Motor neuron (in vitro differentiated cells): ENCODE measurements around the gene ANKRD13B. TPM values are rescaled to one million over a fixed set of nuclear protein-coding genes. Genes with fewer than 3 reads are reported as not detected.

Source experiments
- ATAC-seq, 8 experiments: fragments of 200-7000 bp; cut with Tn5 transposase; replicated peaks in 6 of 8; 2 replicates each; pipeline ENCODE4 v1.8.0; 2021; ENCODE audit warnings: mild to moderate bottlenecking in 8 of 8, moderate library complexity in 8 of 8
- H3K27ac ChIP-seq, 2 donors: fragments of 250-450 bp; sonication (Bioruptor Pico); 2 replicates each; pipeline ENCODE4 v1.9.0; 2021; ENCODE audit warnings: antibody characterized with exemption in 2 of 2, mild to moderate bottlenecking in 2 of 2, moderate library complexity in 1 of 2
- H3K4me1 ChIP-seq, 2 donors: fragments of 250-450 bp; sonication (Bioruptor Pico); replicated peaks in 1 of 2; 2 replicates each; pipeline ENCODE4 v1.6.1; 2021; ENCODE audit warnings: antibody characterized with exemption in 2 of 2, mild to moderate bottlenecking in 2 of 2, moderate library complexity in 1 of 2
- H3K4me3 ChIP-seq, 5 donors: fragments of 250-450 bp; sonication (Bioruptor Pico); 2 replicates each; pipeline ENCODE4 v1.9.0; 2021; ENCODE audit warnings: antibody characterized with exemption in 5 of 5, mild to moderate bottlenecking in 5 of 5, moderate library complexity in 4 of 5
- WGBS, 10 experiments: fragments of 450-650 bp; shearing (Covaris generic); methylation state at CpG; one replicate each; pipeline ENCODE4 v1.0.0; 2022; 5-methylcytosine and 5-hydroxymethylcytosine counted together
- in situ Hi-C, 9 experiments: fragments of 400-800 bp; cut with MboI; loops; one replicate each; pipeline ENCODE4 v1.15.0; 2021; ENCODE audit warnings: low sequenced_read_pairs in 9 of 9, low pct_unique_long_range_greater_than_20kb in 2 of 9; ENCODE audit not compliant: unreplicated experiment in 9 of 9
- total RNA-seq, 8 experiments: library from RNA; unstranded; fragments of 300-600 nt; gene quantifications; 2 replicates each; pipeline versions ENCODE4 v1.2.3 to v1.2.4, GENCODE V29; 2022

The ANKRD13B gene
- total RNA-seq, 8 experiments from 2014 or later, result 8.9 to 24.4 (median 17.8) TPM

DNA sequence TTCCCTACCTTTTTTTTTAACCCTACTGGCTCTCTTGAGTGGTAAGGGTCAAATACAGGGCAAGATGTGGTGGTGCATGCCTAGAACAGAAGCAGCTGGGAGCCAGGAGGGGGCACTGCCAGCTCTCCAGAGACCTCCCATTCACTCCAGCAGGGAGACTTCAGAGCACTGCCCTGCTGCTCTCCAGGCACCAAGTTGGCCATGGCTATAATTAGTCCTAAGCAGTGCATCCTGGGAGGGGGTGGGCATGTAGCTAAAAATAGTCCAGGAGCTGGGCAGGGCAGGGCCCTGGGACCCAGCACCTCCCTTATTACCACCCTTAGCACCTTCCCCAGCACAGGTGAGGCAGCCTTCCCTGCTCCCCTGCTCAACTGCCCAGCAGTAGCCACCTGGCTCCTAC is 26.3 kb downstream of the ANKRD13B start:
- H3K4me1 ChIP-seq, result peaks cover 21 to 23% of the 10 kb centered on the region in 2 donors

DNA sequence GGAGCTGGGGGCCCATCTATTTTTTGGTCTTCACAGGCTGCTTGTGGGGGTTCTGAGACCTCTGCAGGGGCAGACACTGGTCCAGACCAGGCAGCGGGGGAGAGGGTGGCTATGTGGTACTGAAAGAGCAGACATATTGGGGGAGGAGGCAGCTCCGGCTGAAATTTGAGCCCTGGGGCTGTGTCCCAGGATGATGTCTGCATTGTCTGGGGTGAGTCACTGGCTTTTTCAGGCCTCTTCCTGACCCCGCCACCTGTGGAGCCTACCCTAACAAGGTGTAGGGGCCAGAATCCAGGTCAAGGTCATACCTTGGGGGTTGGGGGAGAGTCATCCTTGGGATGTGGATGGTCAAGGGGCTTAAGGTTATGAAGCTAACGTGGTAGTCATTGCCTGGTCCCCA is 27.3 kb downstream of the ANKRD13B start:
- in situ Hi-C loops, result loop anchor here in 1 of 9 experiments (25.0 kb wide), 1 partner anchor 467 kb away; no protein-coding TSS in a partner anchor
- ATAC-seq, result peak in 1 of 8 experiments; percentile 1
- Histone ChIP-seq H3K4me1 (peaks cover 13 to 15% of the 10 kb centered on the region in 2 donors), H3K4me3 (no peak overlapping the region), H3K27ac (no peak overlapping the region)
- WGBS, 10 experiments, result 0 to 100% (median 83%) methylated on average over 1 to 3 of the region's 4 CpGs; no CpG with 5 or more reads in 5 of the 10 experiments

More for the DNA sequence above, 26.3 kb downstream of the ANKRD13B start:
- in situ Hi-C loops, result loop anchor here in 1 of 9 experiments (25.0 kb wide), 1 partner anchor 468 kb away; no protein-coding TSS in a partner anchor
- ATAC-seq, result peak in 1 of 8 experiments; percentile 15
- Histone ChIP-seq H3K27ac (no peak overlapping the region), H3K4me3 (no peak overlapping the region)

DNA sequence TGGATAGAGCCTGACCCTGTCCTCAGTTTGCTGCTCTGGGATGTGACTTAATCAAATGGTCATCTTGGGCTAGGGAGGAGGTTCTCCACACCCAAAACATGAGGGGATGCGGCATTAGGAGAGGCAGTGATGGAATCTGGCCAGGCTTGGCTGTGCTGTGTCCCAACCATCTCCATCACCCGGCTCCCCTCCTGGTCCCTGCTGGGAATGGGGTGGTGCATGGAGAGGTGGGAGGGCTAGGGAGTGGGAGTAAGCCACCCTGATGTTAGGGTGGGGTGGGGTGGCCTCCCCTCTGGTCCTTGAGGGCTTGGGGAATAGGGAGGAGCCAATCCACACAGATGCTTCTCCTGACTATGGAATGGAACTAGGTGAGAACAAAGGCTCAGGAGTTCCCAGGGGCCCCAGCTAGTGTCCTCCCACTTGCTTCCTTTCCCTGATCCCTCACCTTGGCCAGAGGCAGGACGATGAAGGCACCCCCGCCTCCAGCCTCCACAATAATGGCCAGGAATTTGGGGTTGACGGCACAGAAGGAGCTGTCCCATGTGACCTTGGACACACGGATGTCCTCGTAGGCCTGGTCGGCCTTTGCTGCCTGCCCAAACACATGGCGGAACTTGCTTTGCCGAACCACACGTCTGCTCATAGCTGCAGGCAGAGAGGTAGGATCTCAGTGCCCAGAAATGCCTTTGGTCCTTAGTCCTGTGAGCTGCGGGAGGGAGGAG is 28.0 kb downstream of the ANKRD13B start:
- WGBS, 10 experiments, result 93% methylated on average over 3 of the region's 12 CpGs; no CpG with 5 or more reads in 9 of the 10 experiments
- Histone ChIP-seq H3K27ac (no peak overlapping the region), H3K4me1 (peaks cover 10 to 14% of the 10 kb centered on the region in 2 donors), H3K4me3 (no peak overlapping the region)
- in situ Hi-C loops, result loop anchor here in 1 of 9 experiments (25.0 kb wide), 1 partner anchor 466 kb away; no protein-coding TSS in a partner anchor
- no peak for ATAC-seq

DNA sequence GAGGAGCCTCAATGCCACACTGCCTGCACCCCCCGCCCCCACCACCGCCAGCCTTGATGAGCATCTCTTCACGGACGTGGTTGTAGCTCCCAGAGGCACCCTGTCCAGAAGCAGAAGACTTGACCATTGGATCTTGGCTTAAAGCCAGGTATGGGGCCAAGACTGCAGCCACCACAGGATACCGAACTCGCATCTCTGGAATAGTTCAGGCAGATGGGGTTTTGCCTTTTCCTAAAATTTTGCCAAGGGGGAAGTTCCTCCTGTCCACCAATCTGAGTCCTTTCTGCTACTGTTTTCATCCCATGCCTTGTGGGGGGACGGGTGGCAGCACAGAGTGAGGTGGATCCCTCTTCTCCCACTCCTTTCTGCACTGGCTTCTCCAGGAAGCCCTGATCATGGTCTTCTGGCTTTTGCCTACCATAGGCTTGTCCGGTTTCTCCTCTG is 28.8 kb downstream of the ANKRD13B start:
- peak in 1 of 8 experiments; percentile 2 for ATAC-seq
- WGBS, 10 experiments, result 17 to 91% (median 75%) methylated on average over 1 to 5 of the region's 8 CpGs; no CpG with 5 or more reads in 5 of the 10 experiments
- no peak overlapping the region for H3K27ac ChIP-seq
- H3K4me1 ChIP-seq, result peaks cover 6 to 10% of the 10 kb centered on the region in 2 donors
- H3K4me3 ChIP-seq, result no peak overlapping the region
- in situ Hi-C loops, result loop anchor here in 1 of 9 experiments (25.0 kb wide), 1 partner anchor 466 kb away; no protein-coding TSS in a partner anchor

DNA sequence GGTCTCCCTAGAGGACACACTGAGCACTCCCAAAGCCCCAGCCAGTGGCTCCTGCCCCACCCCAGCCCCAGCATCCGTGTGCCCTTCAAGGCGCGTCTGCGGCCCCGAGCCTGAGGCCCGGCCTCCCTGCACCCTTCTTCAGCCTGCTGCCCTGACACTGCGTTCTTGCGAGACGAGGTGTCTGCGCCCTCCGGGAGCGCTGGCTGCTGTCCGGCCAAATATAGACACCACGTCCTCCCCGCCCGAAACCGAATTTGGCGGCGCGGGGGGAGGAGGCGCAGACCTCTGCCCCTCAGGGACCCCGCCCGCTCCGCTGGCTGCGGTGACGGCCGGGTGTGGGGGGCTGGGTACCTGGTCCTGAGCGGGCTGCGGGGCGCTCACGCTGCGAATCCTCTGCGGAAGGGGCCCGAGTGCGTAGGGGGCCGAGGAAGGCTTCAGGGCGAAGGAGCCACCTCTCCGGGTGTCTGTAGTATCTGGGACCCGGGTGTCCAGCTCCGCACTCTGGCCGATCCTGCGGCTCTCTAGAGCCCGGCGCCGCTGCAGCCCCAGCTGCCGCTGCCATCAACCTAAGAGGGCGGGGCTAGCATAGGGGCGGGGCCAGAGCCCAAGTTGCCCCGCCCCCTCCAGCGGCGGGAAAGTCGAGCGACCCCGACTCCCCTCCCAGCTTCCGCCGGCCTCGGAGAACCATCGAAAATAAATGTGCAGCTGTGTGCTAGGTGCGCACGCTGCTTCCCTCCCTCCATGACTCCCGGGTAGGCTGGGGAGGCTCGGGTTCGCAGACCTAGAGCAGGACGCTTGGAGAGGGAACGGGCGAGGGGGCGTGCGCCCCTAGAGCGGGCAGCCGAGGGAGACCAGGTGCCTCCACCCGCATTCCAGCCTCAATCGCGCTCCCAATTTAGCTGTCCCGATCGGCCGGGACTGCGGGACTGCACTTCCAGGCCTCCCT is 29.7 kb downstream of the ANKRD13B start, which contains the start of gene CORO6:
CORO6 (minus strand) TSS at position 576 of the 946 bp plus-strand sequence. CDS start 1,491 bp downstream, outside the sequence.
- peak within 1 kb of the TSS; percentile 38 to 50 (median 45) for H3K4me3 ChIP-seq
- in situ Hi-C loops, result loop anchor here in 1 of 9 experiments (25.0 kb wide), 1 partner anchor 465 kb away; no protein-coding TSS in a partner anchor
- WGBS, 10 experiments, result 0 to 2% methylated on average over 1 to 11 of the region's 77 CpGs; no CpG with 5 or more reads in 8 of the 10 experiments
- peaks cover 2 to 7% of the 10 kb centered on the region in 2 donors for H3K4me1 ChIP-seq
- no peak within 1 kb of the TSS for H3K27ac ChIP-seq
- ATAC-seq, result peak; percentile 34 to 88 (median 84)

DNA sequence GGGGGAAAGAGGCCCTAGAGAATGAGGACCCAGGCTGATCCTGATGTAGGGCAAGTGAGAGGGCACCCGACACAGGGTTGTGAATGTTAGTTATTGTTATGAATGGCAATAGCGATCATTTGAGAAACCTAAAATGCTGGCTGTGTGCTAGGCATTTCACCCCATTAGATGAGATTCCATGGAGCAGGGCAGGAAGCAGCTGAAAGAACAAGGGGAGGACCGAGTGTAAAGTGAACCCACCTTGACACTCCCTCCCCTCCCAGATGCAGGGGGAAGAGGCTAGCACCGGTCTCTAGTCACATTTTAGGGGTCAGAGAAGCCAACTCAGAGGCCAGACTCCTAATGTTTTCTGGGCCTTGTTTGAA is 30.3 kb downstream of the ANKRD13B start:
- H3K4me1 ChIP-seq, result peaks cover 0 to 2% of the 10 kb centered on the region in 2 donors
- peak overlapping the region in 4 of 5 donors; percentile 38 to 50 (median 47) for H3K4me3 ChIP-seq
- no peak overlapping the region for H3K27ac ChIP-seq
- in situ Hi-C loops, result loop anchor here in 1 of 9 experiments (25.0 kb wide), 1 partner anchor 464 kb away; no protein-coding TSS in a partner anchor
- no peak for ATAC-seq
- 0 to 41% (median 35%) methylated on average over 1 to 4 of the region's 4 CpGs; no CpG with 5 or more reads in 7 of the 10 experiments for WGBS, 10 experiments

DNA sequence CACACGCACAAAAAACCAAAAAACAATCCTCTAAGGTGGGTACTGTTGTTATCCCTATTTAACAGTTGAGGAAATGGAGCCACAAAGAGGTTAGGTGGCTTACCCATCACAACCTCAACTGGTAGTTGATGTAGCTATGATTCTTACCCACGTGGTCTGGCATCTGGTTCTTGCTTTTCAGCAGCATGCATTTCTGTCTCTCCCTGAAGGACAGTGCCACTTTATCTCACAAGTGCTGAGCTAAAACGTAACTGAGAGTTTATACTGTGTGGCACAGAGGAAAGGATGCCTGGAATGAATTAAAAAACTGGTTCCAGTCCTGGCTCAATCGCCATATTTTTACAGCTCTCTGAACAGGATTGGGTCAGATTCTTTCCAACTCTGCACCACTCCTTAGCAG is 31.7 kb downstream of the ANKRD13B start:
- H3K27ac ChIP-seq, result no peak overlapping the region
- H3K4me3 ChIP-seq, result no peak overlapping the region
- in situ Hi-C loops, result loop anchor here in 1 of 9 experiments (25.0 kb wide), 1 partner anchor 463 kb away; no protein-coding TSS in a partner anchor
- peaks cover 0 to 2% of the 10 kb centered on the region in 2 donors for H3K4me1 ChIP-seq
- WGBS, 10 experiments, result 0 to 92% (median 71%) methylated on average over 1 to 3 of the region's 4 CpGs; no CpG with 5 or more reads in 3 of the 10 experiments
- no peak for ATAC-seq

DNA sequence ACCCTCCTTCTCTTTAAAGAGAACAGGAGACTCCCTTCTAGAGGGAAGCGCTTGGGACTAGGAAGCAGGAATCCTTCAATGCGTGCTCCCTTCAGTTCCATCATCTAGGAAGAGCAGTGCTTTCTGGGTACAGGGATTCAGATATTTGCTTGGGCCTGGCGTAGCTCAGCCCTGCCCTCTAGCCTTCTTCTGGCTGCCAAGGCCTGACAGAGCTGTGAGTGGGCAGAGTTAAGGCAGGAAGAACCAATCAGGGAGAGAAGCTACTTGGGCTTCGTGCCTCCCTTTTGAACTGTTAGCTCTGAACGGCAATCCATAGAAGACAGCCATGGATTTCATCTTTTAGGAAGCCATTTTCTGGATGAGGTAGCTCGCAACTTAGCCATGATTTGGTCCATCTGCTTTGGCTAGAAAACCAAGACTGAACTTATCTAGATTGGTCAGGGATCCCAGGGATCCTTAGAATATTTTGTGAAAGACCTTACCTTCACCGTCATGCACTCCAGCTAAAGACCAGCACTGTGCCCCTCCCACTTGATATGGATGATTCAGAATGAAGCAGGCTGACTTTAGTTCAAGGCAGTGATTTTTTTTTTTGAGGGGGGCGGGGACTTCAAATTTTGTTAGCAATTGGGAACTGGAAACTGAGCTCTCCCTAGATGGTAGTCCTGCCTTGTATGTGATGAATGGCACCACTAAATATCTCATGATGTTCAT is 32.3 kb downstream of the ANKRD13B start:
- H3K27ac ChIP-seq, result no peak overlapping the region
- no peak overlapping the region for H3K4me3 ChIP-seq
- peak in 3 of 8 experiments; percentile 13 to 35 (median 26) for ATAC-seq
- in situ Hi-C loops, result loop anchor here in 2 of 9 experiments (25.0 kb wide), 2 partner anchors 137 to 162 kb away; no protein-coding TSS in a partner anchor
- H3K4me1 ChIP-seq, result peaks cover 0 to 2% of the 10 kb centered on the region in 2 donors
- 45 to 100% (median 98%) methylated on average over 1 to 4 of the region's 8 CpGs; no CpG with 5 or more reads in 2 of the 10 experiments for WGBS, 10 experiments

DNA sequence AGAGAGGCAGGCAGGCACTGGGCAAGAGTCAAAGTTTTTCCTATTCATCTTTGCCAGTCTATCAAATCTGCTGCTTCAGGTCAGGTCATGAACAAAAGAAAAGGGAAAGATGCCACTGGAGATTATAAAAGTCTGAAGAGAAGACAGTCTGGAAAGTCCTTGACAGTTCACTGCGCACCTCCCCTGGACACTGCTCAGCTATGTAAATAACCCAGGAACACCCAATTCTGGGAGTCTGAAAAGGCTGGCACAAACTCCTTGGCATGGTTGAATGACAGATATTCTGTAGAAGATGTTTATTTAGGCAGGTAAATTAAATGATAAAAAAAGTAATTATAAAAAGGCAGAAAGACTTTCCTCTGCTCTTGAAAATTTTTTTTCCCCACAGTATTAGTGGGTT is 35.0 kb downstream of the ANKRD13B start:
- in situ Hi-C loops, result loop anchor here in 2 of 9 experiments (25.0 kb wide), 2 partner anchors 134 to 159 kb away; no protein-coding TSS in a partner anchor

DNA sequence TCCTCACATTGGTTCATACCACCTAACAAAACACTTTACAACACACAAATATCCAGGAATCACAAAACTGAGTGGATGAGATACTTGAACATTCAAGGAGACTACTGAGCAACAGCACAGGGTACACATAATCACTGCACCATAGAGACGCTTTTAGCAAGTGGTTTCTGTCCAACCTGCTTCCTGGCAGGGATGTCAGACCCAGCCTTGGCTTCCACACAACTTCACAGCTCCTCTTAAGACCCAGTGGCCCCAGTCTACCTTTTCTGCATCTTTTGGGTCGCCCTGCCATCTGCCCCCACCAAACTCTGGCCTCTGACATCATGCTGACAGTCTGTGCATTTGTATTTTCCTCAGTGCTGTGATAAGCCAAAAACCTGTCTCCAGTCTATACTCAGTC is 35.7 kb downstream of the ANKRD13B start:
- ATAC-seq, result no peak
- WGBS, 10 experiments, result 60 to 100% (median 94%) methylated on average over 1 to 2 of the region's 2 CpGs; no CpG with 5 or more reads in 5 of the 10 experiments
- in situ Hi-C loops, result loop anchor here in 2 of 9 experiments (25.0 kb wide), 2 partner anchors 134 to 159 kb away; no protein-coding TSS in a partner anchor

More for the DNA sequence above, 35.0 kb downstream of the ANKRD13B start:
- ATAC-seq, result peak in 1 of 8 experiments; percentile 23
- Histone ChIP-seq H3K4me1 (no peaks in the 10 kb centered on the region), H3K4me3 (no peak overlapping the region), H3K27ac (no peak overlapping the region)
- 89 to 100% (median 100%) methylated on average over 1 of the region's 1 CpG; no CpG with 5 or more reads in 5 of the 10 experiments for WGBS, 10 experiments

DNA sequence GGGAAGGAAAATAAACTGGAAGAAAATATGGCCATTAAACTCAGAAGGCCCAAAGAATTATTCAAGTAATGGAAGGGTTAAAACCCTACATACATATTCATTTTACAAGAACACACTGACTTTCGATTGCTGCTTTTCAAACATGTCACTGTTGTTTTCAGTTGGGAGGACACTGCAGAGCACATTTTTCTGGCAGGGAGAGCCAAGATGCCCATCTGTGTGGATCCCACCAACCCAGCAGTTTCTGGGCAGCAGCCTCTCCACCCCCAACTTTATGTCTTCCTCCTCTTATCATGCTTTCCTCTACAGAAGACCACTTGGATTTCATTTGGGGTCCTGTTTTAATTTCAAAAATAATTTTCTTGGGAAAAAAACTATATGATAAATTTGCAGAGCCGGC is 36.9 kb downstream of the ANKRD13B start:
- no peak for ATAC-seq
- Histone ChIP-seq H3K27ac (no peak overlapping the region), H3K4me3 (no peak overlapping the region), H3K4me1 (no peaks in the 10 kb centered on the region)
- in situ Hi-C loops, result loop anchor here in 2 of 9 experiments (25.0 kb wide), 2 partner anchors 132 to 157 kb away; no protein-coding TSS in a partner anchor
- 10 to 88% (median 60%) methylated on average over 1 to 2 of the region's 2 CpGs for WGBS, 10 experiments

More for the DNA sequence above, 35.7 kb downstream of the ANKRD13B start:
- Histone ChIP-seq H3K4me3 (no peak overlapping the region), H3K27ac (no peak overlapping the region), H3K4me1 (no peaks in the 10 kb centered on the region)
